GM12878 (cell line): Measurements from ENCODE around the gene SSRP1. TPM values are rescaled to one million over a fixed set of nuclear protein-coding genes. Genes with fewer than 3 reads are reported as not detected.

ENCODE experiments used
- MEF2A ChIP-seq: IDR thresholded peaks from 2 replicates; pipeline ENCODE4 v1.6.1; 2011; ENCODE audit warnings: low read depth, mild to moderate bottlenecking, low read length, moderate library complexity; ENCODE audit not compliant: insufficient read depth
- NR2C1 ChIP-seq: fragments of 450-650 bp; IDR thresholded peaks from 2 replicates; pipeline ENCODE4 v1.6.1; 2017; ENCODE audit warnings: antibody characterized with exemption, mild to moderate bottlenecking, moderate library complexity
- SIX5 ChIP-seq: IDR thresholded peaks from 2 replicates; pipeline ENCODE4 v1.6.1; 2011; ENCODE audit warnings: mild to moderate bottlenecking, low read depth, low read length, moderate library complexity; ENCODE audit not compliant: severe bottlenecking
- TAF1 ChIP-seq: IDR thresholded peaks from 2 replicates; pipeline ENCODE4 v1.6.1; 2011; ENCODE audit warnings: mild to moderate bottlenecking, low read depth, low read length, borderline replicate concordance
- TCF7 ChIP-seq: IDR thresholded peaks from 2 replicates; pipeline ENCODE4 v1.6.1; 2014; ENCODE audit warnings: antibody characterized with exemption, borderline replicate concordance
- polyA plus RNA-seq, 11 experiments: library from polyadenylated mRNA; depleted of rRNA in 4 of 11; unstranded in 6 of 11; stranded (reverse) in 5 of 11; fragments of >200 nt; fragmentation: Nextera tagmentation in 4 of 11; fragmentation: Illumina TruSeq in 1 of 11; extraction: Ambion mirVana in 4 of 11; extraction: Trizol in 1 of 11; gene quantifications; 1 replicate in 1 of 11; 2 replicates in 10 of 11; pipeline versions ENCODE4 v1.2.1 to v1.2.3, GENCODE V29; 2011 to 2016; ENCODE audit warnings: inconsistent platforms in 2 of 11, missing spikeins in 2 of 11, low read depth in 1 of 11
- total RNA-seq, 4 experiments: library from RNA; depleted of rRNA in 3 of 4; stranded (reverse); fragments of >200 nt in 3 of 4; fragmentation: Illumina TruSeq in 1 of 4; extraction: Trizol in 1 of 4; gene quantifications; 2 replicates each; pipeline versions ENCODE4 v1.2.1 to v1.2.3, GENCODE V29; 2013 to 2021
- TF ChIP-seq, protein P1 (sequence below): fragments of 450-650 bp; IDR thresholded peaks from 2 replicates; pipeline ENCODE4 v1.6.1; 2016; ENCODE audit warnings: mild to moderate bottlenecking, moderate library complexity, borderline replicate concordance
- TF ChIP-seq, protein P2 (sequence below): fragments of 450-650 bp; formaldehyde crosslinking; IDR thresholded peaks from 2 replicates; pipeline ENCODE4 v1.4.0; 2020; ENCODE audit warnings: mild to moderate bottlenecking, moderate library complexity
- TF ChIP-seq, protein P3 (sequence below), 3 experiments: IDR thresholded peaks in 2 of 3; conservative IDR thresholded peaks in 1 of 3; 2 replicates each; pipeline ENCODE4 v1.5.1; 2011; ENCODE audit warnings: low read depth in 3 of 3, low read length in 3 of 3, mild to moderate bottlenecking in 3 of 3, control low read depth in 2 of 3, moderate library complexity in 2 of 3, inconsistent platforms in 1 of 3, mixed read lengths in 1 of 3; ENCODE audit not compliant: control insufficient read depth in 2 of 3, insufficient read depth in 1 of 3; ENCODE audit errors: extremely low read depth in 1 of 3

The SSRP1 gene
- total and polyA plus RNA-seq, 10 of the 15 experiments (the other 5 are each of a cell fraction or from before 2014, with no cell fraction given) = 73.6 to 279 (median 138) TPM

DNA sequence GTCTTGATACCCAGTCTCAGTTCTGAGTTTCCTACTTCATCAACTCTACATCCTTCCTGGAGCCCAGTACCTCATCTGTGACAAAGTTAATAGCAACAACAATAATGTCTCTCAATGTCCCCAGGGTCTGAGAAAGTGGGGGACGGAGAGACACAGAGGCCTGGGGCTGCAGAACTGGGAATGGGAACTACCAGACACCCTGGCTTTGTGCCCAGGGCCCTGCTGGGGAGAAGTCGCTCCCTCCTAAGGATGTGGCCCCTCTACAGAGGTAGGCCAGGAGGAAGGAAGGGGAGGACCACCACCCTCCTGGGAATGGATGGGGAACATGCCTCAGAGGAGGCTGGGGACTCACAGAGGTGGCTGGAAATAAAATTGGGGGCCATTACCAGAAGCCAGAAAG is 39.8 kb upstream of the SSRP1 start (continued):
- TF ChIP-seq, protein P1, sequence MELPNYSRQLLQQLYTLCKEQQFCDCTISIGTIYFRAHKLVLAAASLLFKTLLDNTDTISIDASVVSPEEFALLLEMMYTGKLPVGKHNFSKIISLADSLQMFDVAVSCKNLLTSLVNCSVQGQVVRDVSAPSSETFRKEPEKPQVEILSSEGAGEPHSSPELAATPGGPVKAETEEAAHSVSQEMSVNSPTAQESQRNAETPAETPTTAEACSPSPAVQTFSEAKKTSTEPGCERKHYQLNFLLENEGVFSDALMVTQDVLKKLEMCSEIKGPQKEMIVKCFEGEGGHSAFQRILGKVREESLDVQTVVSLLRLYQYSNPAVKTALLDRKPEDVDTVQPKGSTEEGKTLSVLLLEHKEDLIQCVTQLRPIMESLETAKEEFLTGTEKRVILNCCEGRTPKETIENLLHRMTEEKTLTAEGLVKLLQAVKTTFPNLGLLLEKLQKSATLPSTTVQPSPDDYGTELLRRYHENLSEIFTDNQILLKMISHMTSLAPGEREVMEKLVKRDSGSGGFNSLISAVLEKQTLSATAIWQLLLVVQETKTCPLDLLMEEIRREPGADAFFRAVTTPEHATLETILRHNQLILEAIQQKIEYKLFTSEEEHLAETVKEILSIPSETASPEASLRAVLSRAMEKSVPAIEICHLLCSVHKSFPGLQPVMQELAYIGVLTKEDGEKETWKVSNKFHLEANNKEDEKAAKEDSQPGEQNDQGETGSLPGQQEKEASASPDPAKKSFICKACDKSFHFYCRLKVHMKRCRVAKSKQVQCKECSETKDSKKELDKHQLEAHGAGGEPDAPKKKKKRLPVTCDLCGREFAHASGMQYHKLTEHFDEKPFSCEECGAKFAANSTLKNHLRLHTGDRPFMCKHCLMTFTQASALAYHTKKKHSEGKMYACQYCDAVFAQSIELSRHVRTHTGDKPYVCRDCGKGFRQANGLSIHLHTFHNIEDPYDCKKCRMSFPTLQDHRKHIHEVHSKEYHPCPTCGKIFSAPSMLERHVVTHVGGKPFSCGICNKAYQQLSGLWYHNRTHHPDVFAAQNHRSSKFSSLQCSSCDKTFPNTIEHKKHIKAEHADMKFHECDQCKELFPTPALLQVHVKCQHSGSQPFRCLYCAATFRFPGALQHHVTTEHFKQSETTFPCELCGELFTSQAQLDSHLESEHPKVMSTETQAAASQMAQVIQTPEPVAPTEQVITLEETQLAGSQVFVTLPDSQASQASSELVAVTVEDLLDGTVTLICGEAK = no peak
- TF ChIP-seq TAF1 (no peak), NR2C1 (no peak), TCF7 (no peak), MEF2A (no peak), SIX5 (no peak)
- TF ChIP-seq, protein P2, sequence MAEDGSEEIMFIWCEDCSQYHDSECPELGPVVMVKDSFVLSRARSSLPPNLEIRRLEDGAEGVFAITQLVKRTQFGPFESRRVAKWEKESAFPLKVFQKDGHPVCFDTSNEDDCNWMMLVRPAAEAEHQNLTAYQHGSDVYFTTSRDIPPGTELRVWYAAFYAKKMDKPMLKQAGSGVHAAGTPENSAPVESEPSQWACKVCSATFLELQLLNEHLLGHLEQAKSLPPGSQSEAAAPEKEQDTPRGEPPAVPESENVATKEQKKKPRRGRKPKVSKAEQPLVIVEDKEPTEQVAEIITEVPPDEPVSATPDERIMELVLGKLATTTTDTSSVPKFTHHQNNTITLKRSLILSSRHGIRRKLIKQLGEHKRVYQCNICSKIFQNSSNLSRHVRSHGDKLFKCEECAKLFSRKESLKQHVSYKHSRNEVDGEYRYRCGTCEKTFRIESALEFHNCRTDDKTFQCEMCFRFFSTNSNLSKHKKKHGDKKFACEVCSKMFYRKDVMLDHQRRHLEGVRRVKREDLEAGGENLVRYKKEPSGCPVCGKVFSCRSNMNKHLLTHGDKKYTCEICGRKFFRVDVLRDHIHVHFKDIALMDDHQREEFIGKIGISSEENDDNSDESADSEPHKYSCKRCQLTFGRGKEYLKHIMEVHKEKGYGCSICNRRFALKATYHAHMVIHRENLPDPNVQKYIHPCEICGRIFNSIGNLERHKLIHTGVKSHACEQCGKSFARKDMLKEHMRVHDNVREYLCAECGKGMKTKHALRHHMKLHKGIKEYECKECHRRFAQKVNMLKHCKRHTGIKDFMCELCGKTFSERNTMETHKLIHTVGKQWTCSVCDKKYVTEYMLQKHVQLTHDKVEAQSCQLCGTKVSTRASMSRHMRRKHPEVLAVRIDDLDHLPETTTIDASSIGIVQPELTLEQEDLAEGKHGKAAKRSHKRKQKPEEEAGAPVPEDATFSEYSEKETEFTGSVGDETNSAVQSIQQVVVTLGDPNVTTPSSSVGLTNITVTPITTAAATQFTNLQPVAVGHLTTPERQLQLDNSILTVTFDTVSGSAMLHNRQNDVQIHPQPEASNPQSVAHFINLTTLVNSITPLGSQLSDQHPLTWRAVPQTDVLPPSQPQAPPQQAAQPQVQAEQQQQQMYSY = no peak
- TF ChIP-seq, protein P3, sequence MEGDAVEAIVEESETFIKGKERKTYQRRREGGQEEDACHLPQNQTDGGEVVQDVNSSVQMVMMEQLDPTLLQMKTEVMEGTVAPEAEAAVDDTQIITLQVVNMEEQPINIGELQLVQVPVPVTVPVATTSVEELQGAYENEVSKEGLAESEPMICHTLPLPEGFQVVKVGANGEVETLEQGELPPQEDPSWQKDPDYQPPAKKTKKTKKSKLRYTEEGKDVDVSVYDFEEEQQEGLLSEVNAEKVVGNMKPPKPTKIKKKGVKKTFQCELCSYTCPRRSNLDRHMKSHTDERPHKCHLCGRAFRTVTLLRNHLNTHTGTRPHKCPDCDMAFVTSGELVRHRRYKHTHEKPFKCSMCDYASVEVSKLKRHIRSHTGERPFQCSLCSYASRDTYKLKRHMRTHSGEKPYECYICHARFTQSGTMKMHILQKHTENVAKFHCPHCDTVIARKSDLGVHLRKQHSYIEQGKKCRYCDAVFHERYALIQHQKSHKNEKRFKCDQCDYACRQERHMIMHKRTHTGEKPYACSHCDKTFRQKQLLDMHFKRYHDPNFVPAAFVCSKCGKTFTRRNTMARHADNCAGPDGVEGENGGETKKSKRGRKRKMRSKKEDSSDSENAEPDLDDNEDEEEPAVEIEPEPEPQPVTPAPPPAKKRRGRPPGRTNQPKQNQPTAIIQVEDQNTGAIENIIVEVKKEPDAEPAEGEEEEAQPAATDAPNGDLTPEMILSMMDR (IDR thresholded peaks at IDR 0.05 in 2 of 3, conservative IDR thresholded peaks at IDR 0.05 in 1 of 3; ENCODE audit: control insufficient read depth in 2 of 3, extremely low read depth in 1 of 3, insufficient read depth in 1 of 3, low read depth in 3 of 3, low read length in 3 of 3) = no peak
